Myocyte (in vitro differentiated cells): ENCODE measurements around the gene NCAM1. TPM values are rescaled to one million over a fixed set of nuclear protein-coding genes. Genes with fewer than 3 reads are reported as not detected.

Experiments
- DNase-seq: peaks from one replicate; pipeline ENCODE4 v3.0.0-alpha.2; 2012; ENCODE audit warnings: low read depth
- total RNA-seq: library from RNA; depleted of rRNA; stranded (reverse); fragments of >200 nt; gene quantifications from 2 replicates; pipeline ENCODE4 v1.2.3, GENCODE V29; 2014

NCAM1 gene
- total RNA-seq, 1 donor from 2014 or later = 591 TPM

GRCh38 chr11:112967082-112967481, 5.9 kb downstream of the NCAM1 start:
- no peak for DNase-seq

- peak; percentile 87 for DNase-seq
Observed at GRCh38 chr11:112968941-112969713, 7.9 kb downstream of the NCAM1 start.

- DNase-seq = no peak
Observed at GRCh38 chr11:112971195-112971594, 10.0 kb downstream of the NCAM1 start.

- DNase-seq = no peak
Observed at GRCh38 chr11:112971827-112972226, 10.6 kb downstream of the NCAM1 start.

GRCh38 chr11:112972399-112973145, 11.4 kb downstream of the NCAM1 start:
- no peak for DNase-seq

GRCh38 chr11:112975051-112975450, 13.8 kb downstream of the NCAM1 start:
- DNase-seq = no peak

GRCh38 chr11:112975493-112975892, 14.3 kb downstream of the NCAM1 start:
- DNase-seq = no peak

- peak; percentile 37 for DNase-seq
Observed at GRCh38 chr11:112977755-112978154, 16.5 kb downstream of the NCAM1 start.

GRCh38 chr11:112983887-112984286, 22.7 kb downstream of the NCAM1 start:
- DNase-seq = no peak

GRCh38 chr11:112989198-112989597, 28.0 kb downstream of the NCAM1 start:
- no peak for DNase-seq

GRCh38 chr11:112993808-112994207, 32.6 kb downstream of the NCAM1 start:
- DNase-seq = no peak

- no peak for DNase-seq
Observed at GRCh38 chr11:112995423-112996090, 34.3 kb downstream of the NCAM1 start.

GRCh38 chr11:112996994-112997393, 35.8 kb downstream of the NCAM1 start:
- DNase-seq = no peak

- DNase-seq = no peak
Observed at GRCh38 chr11:112997857-112998466, 36.7 kb downstream of the NCAM1 start.

- DNase-seq = no peak
Observed at GRCh38 chr11:112999520-112999919, 38.3 kb downstream of the NCAM1 start.

GRCh38 chr11:113001709-113002108, 40.5 kb downstream of the NCAM1 start:
- no peak for DNase-seq

GRCh38 chr11:113006896-113007445, 45.8 kb downstream of the NCAM1 start:
- DNase-seq = no peak

GRCh38 chr11:113014262-113015097, 53.3 kb downstream of the NCAM1 start:
- peak; percentile 84 for DNase-seq

- DNase-seq = no peak
Observed at GRCh38 chr11:113015098-113015455, 53.9 kb downstream of the NCAM1 start.

GRCh38 chr11:113016905-113017304, 55.7 kb downstream of the NCAM1 start:
- no peak for DNase-seq
